Measurements from ENCODE around the gene DEPDC4. TPM values are rescaled to one million over a fixed set of nuclear protein-coding genes. Genes with fewer than 3 reads are reported as not detected.
"Not testable (repeated sequence)": the region's sequence is repeated elsewhere in the genome, so short reads cannot be mapped to it uniquely, and the experiment has no call there.

The DEPDC4 gene
- 1 to 10 TPM in 1 of 4 donors, under 1 TPM in 1, not detected in 2; 0.89 to 2.0 TPM for total RNA-seq

- Histone ChIP-seq H3K27me3 (no peaks in the 10 kb centered on the region), H3K9me3 (no peaks in the 10 kb centered on the region), H3K4me1 (peaks cover 7 to 48% (median 11%) of the 10 kb centered on the region in 3 donors), H3K4me3 (peak within 1 kb of the TSS; percentile 83 to 98), H3K36me3 (no peaks in the 10 kb centered on the region), H3K27ac (peak within 1 kb of the TSS; percentile 96 to 99 (median 97))
- TF ChIP-seq EP300 (IDR thresholded peaks at IDR 0.05): no peak
- peak; percentile 63 for TF ChIP-seq POLR2AphosphoS5 (IDR thresholded peaks at IDR 0.05)
- TF ChIP-seq CTCF (IDR thresholded peaks at IDR 0.05): peak in 1 of 4 experiments; percentile 31
- peak; percentile 57 to 69 for TF ChIP-seq POLR2A (IDR thresholded peaks at IDR 0.05)
- ATAC-seq: peak; percentile 93
- whole genome bisulfite sequencing, 2 donors (ENCODE audit: low coverage in 1 of 2): 0% methylated on average over 2 to 8 of the region's 62 CpGs
Observed at GRCh38 chr12:100266835-100267602, at the start of gene DEPDC4, which contains the start of gene SCYL2. TSS of gene DEPDC4 (minus strand) at chr12:100267079. CDS start at chr12:100267076, 3 bp downstream. TSS of gene SCYL2 (plus strand) at chr12:100267177. CDS start at chr12:100282971, 15,794 bp downstream.

GRCh38 chr12:100311317-100311716 lies 44.4 kb upstream of the DEPDC4 start:
- no peaks in the 10 kb centered on the region for H3K4me1 ChIP-seq
- TF ChIP-seq POLR2AphosphoS5 (IDR thresholded peaks at IDR 0.05): no peak
- TF ChIP-seq EP300 (IDR thresholded peaks at IDR 0.05): no peak
- no peak for TF ChIP-seq POLR2A (IDR thresholded peaks at IDR 0.05)
- TF ChIP-seq CTCF (IDR thresholded peaks at IDR 0.05): no peak
- no peak overlapping the region for H3K4me3 ChIP-seq
- no peaks in the 10 kb centered on the region for H3K9me3 ChIP-seq
- H3K27me3 ChIP-seq: no peaks in the 10 kb centered on the region
- H3K36me3 ChIP-seq: peaks cover 0 to 56% of the 10 kb centered on the region in 2 donors
- no peak for ATAC-seq
- 67 to 83% methylated on average over 1 of the region's 1 CpG for WGBS, 2 donors (ENCODE audit: low coverage in 1 of 2)
- H3K27ac ChIP-seq: no peak overlapping the region

- H3K27ac ChIP-seq, H3K4me3 ChIP-seq, H3K9me3 ChIP-seq, H3K4me1 ChIP-seq, H3K27me3 ChIP-seq, ATAC-seq: not testable (repeated sequence)
- WGBS, 2 donors (ENCODE audit: low coverage in 1 of 2): 95 to 100% methylated on average over 3 to 4 of the region's 5 CpGs
- H3K36me3 ChIP-seq: peaks cover 0 to 47% of the 10 kb centered on the region in 2 donors
Observed at GRCh38 chr12:100308138-100308537, 41.3 kb upstream of the DEPDC4 start.

- H3K27me3 ChIP-seq, H3K4me3 ChIP-seq, H3K4me1 ChIP-seq, H3K9me3 ChIP-seq, ATAC-seq, H3K27ac ChIP-seq: not testable (repeated sequence)
- WGBS, 2 donors (ENCODE audit: low coverage in 1 of 2): 95% methylated on average over 5 of the region's 7 CpGs; no CpG with 5 or more reads in 1 of the 2 donors
- peaks cover 0 to 56% of the 10 kb centered on the region in 2 donors for H3K36me3 ChIP-seq
Observed at GRCh38 chr12:100304334-100304733, 37.5 kb upstream of the DEPDC4 start.

GRCh38 chr12:100303831-100304230 lies 37.0 kb upstream of the DEPDC4 start:
- no peak for TF ChIP-seq POLR2A (IDR thresholded peaks at IDR 0.05)
- TF ChIP-seq EP300 (IDR thresholded peaks at IDR 0.05): no peak
- no peak for TF ChIP-seq POLR2AphosphoS5 (IDR thresholded peaks at IDR 0.05)
- no peak for TF ChIP-seq CTCF (IDR thresholded peaks at IDR 0.05)
- no peaks in the 10 kb centered on the region for H3K4me1 ChIP-seq
- no peak overlapping the region for H3K4me3 ChIP-seq
- WGBS, 2 donors (ENCODE audit: low coverage in 1 of 2): no CpG with 5 or more reads among the region's 4 CpGs
- H3K9me3 ChIP-seq: no peaks in the 10 kb centered on the region
- no peak for ATAC-seq
- no peaks in the 10 kb centered on the region for H3K27me3 ChIP-seq
- peaks cover 0 to 61% of the 10 kb centered on the region in 2 donors for H3K36me3 ChIP-seq
- H3K27ac ChIP-seq: no peak overlapping the region

GRCh38 chr12:100302081-100302480 lies 35.2 kb upstream of the DEPDC4 start:
- 100% methylated on average over 1 of the region's 1 CpG for WGBS, 2 donors (ENCODE audit: low coverage in 1 of 2)

More at GRCh38 chr12:100302081-100302480, 35.2 kb upstream of the DEPDC4 start:
- H3K4me3 ChIP-seq: no peak overlapping the region
- ATAC-seq: no peak
- H3K27ac ChIP-seq: no peak overlapping the region
- H3K9me3 ChIP-seq: no peaks in the 10 kb centered on the region
- no peaks in the 10 kb centered on the region for H3K27me3 ChIP-seq
- no peaks in the 10 kb centered on the region for H3K4me1 ChIP-seq
- peaks cover 0 to 68% of the 10 kb centered on the region in 2 donors for H3K36me3 ChIP-seq
- TF ChIP-seq POLR2A (IDR thresholded peaks at IDR 0.05): no peak
- no peak for TF ChIP-seq EP300 (IDR thresholded peaks at IDR 0.05)
- TF ChIP-seq CTCF (IDR thresholded peaks at IDR 0.05): no peak
- TF ChIP-seq POLR2AphosphoS5 (IDR thresholded peaks at IDR 0.05): no peak

All from gastroesophageal sphincter (tissue), 4 donors.